ENCODE data around the gene EHBP1.
"Not testable (repeated sequence)": the region's sequence is repeated elsewhere in the genome, so short reads cannot be mapped to it uniquely, and the experiment has no call there.

EHBP1 gene

DNA sequence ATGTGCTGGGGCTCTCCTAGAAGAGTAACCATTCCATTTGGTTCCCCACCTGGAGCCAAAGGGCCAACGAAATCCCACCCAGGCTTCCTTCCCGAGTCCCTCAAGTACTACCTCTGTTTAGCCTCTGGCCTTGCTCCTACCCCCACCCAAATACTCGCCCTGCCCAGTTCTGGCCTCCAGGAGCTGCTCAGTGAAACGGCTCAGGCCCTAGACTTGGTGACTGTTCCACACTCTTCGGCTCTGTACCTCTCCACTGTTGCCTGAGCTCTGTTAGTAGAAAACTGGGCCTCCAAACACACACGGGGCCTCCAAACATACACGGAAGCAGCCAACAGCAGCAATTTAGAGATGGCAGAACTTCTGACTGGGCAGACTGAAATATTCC is 349.3 kb downstream of the EHBP1 start:
- no peak for DNase-seq

DNA sequence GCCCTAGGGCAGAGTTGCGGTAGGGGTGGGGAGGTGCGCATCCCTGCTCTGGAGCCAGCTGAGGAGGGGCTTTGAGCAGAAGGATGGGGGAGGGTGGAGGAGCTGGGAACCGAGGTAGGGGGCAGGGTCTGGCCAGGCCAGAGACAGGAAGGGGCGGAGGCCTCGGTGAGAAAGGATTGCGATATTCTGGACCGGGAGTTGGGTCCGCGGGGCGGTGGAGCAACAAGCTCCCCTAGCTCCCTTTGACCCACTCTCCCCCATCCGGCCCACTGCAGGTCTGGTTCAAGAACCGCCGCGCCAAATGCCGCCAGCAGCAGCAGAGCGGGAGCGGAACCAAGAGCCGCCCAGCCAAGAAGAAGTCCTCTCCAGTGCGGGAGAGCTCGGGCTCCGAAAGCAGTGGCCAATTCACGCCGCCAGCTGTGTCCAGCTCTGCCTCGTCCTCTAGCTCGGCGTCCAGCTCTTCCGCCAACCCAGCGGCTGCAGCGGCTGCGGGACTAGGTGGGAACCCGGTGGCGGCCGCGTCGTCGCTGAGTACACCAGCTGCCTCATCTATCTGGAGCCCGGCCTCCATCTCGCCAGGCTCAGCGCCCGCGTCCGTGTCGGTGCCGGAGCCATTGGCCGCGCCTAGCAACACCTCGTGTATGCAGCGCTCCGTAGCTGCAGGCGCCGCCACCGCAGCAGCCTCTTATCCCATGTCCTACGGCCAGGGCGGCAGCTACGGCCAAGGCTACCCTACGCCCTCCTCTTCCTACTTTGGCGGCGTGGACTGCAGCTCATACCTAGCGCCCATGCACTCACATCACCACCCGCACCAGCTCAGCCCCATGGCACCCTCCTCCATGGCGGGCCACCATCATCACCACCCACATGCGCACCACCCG is 350.0 kb downstream of the EHBP1 start:
- no peak for DNase-seq

DNA sequence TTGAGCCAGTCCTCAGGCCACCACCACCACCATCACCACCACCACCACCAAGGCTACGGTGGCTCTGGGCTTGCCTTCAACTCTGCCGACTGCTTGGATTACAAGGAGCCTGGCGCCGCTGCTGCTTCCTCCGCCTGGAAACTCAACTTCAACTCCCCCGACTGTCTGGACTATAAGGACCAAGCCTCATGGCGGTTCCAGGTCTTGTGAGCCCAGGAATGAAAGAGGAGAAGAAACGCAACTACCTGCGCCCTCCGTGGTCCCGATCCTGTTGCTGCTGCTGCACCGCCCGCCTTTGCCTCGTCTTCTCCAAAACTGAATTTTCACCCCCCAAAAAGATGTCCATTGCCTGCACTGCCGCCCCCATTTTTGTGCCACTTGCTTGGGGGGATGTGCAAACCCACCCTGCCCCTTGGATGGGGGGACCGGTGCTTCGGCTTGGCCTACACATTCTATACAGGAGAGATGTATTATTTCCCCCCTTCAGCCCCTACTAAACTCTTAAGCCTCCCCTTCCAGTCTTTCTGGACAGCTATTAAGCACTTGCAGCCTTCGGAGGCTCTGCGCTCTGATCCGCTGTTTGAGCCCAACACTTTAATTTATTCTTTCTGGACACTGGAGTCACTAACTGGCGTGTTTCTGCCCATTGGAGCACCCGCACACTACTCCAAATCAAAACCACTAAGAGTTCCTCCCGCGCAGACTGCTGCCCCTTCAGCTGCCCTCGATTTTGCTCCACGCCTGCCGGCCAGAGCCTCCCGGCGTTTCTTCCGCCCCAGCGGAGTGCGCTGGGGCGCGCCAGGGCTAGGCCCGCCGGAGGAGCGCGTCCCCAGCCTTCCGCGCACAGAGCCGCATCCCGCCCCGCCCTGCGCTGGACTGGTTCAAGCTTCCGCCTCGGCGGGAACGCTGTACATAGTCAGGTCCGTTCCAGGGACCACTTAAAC is 350.9 kb downstream of the EHBP1 start:
- no peak for DNase-seq

DNA sequence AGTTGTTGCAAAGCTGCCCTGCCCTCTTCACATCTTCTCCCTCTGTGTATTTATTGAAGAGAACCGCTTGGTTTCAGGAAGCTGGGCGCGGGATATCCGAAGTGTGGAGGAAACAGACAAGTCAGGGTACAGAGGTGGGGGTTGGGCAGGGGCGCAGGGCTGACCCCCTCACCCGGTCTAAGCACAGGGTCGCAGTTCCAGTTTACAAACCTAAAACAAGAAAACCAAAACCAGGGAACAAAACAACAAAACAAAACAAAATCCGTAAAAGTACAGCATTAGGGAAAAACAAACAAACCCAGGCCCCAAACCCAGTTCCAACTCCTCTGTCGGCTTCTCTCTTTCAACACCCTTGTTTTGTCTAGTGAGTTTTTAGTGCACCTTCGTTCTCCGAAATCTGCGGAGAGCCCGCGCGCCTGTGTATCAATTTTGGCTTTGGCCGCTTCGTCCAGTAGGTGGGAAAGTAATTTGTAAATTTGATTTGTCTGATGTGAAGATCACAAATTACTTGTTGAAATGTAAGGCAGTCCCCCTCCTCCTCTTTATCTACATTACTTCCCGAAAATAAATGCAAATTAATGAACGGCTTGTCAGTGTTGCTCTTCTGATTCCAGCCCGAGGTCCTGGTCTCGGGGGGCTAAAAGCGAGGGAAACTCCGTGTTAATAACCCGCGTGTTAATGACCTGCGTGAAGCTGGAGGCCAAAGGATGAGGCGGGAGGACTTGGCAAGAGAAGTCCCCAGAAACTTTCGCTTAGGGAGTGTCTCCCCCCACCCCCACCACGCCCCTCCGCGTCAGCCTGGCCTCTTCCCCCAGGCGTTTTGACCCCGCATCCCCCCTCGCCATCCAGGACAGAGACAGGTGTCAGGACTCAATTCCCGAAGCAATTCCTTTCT is 352.0 kb downstream of the EHBP1 start:
- DNase-seq = no peak

DNA sequence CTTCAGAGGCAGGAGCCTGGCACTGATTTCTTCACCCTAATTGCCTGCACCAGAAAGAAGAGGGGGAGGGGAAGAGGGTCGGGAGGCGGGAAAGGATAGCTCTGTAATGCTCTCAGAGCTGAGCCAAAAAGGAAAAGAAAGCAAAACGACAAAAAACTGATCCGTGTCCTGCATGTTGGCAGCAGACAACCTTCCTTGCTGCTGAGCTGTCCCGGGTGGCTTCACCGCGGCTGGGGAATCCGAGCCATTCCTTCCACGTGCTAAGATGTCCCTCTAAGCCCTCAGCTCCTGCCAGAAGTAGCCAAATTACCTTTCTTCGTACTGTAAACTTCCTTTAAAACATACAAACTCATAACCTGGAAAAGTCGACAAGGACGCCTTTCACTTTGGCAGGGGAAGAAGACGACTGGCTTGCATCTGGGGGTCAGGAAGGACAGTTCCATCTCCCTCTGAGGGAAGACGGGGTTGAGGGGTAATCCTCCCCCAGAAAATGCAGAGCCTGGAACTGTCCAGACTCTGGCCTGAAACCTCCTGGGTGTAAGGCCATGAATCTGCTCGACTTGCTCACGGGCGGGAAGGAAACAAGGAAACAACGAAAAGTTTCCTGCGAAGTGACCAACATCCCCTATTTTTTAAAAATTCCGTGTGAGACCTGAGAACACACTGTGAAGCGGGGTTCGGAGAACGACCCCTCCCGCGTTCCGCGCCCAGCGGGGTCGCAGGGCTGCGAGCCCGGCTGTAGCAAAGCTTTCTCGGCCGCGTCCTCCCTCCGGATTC is 352.8 kb downstream of the EHBP1 start:
- DNase-seq = no peak

DNA sequence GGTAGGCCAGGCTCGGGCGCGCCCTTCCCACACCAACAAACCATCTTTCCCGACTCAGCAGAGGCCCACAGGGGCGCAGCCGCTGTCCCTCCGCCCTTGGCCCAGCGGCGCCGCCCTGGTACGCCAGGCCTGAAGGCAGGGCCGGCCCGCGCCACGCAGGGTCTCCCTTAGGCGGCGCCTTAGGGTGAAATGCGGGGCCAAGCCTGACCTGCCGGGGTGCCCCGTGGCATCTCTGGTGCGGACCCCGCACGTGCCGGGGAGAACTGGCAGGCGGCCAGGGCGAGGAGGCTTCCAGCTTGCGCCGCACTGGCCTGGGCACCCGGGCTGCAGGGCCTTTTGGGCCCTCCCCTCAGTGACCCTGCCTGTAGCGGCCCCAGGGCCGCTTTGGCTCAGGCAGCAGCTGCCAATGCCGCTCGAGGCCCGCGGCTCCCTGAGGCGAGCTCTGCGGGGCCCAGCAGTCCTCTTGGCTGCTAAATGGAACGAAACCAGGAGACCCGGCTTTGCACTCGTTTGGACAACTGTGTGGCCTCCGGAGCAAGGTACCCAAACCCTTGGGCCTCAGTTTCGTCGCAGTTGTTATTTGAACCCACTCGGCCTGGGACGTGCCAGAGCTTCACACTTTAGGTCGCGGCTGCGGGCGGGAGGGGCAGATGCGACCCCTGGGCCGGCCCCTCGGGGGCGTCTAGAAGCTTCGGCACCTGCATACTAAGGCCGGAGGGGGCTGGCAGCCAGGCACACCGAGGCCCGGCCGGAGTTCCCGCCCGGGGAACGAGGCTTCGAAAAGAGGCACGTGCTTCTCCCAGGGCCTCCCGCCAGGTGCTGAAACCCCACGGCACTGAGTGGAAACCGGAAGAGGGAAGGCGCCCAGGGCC is 353.6 kb downstream of the EHBP1 start:
- DNase-seq = no peak

DNA sequence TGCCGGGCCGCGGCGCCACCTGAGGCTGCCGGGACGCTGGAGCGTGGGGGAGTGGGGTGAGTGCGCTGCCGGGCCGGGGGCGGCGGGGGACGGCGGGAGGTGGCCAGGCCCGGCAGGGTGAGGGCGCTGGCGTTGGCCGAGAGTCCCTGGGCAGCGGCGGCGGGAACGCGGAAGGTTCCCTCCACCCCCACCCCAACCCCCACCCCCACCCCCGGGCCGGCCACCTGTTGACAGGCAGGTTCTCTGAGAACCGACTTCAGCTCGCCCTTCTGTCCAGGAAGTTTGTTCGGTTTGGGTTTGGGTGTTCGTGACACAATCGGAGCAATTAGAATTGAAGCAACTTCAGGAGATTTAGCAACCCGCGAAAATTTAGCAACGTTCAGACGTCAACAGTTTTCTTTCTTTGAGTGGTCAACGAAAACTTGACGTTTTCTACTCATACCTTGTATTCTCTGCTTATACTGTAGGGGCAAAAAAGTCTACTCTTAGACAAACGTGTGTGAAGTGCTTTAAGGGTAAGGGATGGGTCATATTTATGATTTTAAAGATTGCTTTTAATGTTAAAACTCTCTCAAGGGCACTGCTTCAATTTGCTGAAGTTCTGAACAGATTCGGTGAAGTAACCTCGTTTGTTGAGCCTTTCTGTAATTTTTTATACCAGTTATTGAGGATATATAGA is 354.4 kb downstream of the EHBP1 start:
- no peak for DNase-seq

DNA sequence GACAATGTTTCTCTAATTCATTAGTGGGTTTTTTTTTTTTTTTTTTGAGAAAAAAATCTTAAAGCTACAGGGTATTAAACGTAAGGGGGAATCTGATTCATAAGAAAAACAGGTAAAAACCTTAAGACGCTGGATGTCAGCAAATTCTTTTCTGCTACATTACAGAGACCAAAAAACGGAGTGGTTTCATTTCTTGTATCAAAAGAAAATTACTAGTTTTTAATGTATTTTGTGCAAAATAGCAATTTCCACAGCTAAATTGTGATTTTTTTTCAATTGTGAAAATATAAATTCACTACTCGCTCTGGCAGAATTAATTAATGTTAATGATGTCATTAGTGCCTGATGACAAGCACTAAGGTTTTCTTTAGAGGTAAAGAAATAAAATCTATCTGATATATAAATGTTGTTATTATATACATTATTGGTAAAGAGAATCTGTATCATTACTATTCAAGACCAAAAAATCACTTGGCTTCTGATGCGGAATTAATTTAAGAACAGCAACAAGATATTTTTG is 355.0 kb downstream of the EHBP1 start:
- no peak for DNase-seq

DNA sequence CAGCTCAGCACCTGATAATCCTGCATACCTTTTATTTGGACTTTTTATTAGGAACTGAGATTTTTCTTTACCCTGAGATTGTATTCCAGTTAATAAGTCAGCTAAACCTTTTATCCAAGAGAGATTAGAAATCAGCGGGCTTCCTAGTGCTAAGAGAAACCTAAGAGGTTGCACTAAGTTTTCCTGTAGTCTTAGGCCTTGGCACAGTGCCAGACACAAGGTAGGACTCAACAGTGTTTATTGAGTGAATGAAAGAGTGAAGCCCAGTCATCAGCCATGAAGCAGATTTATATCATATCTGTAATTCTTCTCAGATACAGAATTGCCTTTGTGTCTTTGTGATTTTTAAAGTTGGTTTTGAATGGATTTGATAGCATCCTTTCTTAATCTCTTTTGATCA is 358.7 kb downstream of the EHBP1 start:
- no peak for DNase-seq

DNA sequence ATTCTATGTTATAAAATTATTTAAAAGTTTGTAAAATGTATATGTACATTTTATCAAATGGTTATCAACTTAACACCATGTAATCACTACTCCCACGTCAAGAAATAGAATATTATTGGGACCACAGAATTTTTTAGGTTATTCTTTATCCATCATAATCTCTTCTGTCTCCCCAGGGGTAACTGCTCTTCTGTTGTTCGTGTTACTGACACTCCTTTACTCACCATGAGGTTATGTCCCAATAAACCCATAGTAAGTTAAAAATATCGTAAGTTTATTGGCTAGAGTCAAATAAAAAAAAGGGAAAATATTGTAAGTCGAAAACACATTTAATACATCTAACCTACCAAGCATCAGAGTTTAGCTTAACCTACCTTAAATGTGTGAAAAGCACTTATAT is 359.1 kb downstream of the EHBP1 start:
- DNase-seq = no peak

DNA sequence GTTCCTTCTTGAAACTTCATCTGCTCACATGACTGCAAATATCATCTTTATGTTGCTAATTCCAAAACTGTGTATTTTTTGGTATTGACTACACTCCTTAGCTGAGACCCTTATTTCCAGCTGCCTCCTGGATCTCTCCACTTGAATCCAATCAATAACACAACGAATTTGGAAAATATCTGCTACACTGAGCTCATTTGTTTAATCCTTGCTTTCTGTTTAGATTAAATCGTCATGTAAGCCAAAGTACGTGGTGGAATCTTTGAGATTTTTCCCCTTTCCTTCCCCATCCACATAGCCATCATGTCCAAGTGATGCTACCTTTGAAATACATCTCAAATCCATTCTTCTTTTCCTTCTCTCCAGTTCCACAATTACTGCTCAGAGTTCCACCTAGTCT is 360.8 kb downstream of the EHBP1 start:
- DNase-seq = no peak

DNA sequence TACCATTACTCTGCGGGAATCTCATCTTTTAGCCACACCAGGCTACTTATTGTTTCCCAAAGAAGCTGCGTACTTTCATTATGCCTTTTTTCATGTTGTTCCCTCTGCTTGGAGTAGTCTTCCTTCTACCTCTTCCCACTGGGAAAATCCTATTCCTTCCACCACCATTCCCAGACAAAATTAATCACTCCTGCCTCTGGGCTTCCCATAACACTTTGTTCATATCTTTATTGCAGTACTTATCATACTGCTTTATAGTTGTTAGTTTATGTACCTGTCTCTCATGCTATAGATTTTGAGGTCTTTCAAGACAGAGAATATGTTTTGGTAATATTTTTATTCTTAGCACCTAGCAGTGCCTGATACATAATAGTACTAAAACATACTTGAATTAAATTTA is 361.3 kb downstream of the EHBP1 start:
- DNase-seq = no peak

DNA sequence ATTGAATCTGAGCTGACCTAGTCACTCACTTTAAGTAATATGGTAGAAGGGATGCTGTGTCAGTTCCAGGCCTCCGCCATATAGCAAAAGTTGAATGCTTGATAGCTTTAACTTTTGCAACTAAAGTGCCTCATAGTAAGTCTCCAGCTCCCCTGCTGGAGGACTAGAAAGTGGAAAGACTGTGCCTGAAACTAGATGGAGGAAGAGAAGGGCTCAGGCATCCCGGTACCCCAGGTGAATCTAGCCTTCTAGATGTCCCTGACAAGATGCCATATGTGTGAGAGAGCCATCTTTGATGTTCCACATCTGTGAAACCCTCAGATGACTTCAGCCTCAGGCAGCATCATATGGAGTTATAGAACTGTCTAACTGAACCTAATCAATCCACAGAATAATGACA is 366.2 kb downstream of the EHBP1 start:
- no peak for DNase-seq

DNA sequence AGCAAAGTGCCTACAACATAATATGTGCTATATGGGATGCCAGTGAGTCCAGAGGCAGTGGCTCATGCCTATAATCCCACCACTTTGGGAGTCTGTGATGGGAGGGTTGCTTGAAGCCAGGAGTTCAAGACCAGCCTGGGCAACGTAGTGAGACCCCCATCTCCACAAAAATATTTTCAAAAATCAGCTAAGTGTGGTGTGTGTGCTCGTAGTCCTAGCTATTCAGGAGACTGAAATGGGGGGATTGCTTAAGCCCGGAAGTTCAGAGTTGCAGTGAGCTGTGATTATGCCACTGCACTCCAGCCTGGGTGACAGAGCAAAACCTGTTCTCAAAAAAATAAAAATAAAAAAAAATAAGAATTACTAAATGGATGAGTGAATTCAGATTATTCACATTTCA is 368.5 kb downstream of the EHBP1 start:
- no peak for DNase-seq

DNA sequence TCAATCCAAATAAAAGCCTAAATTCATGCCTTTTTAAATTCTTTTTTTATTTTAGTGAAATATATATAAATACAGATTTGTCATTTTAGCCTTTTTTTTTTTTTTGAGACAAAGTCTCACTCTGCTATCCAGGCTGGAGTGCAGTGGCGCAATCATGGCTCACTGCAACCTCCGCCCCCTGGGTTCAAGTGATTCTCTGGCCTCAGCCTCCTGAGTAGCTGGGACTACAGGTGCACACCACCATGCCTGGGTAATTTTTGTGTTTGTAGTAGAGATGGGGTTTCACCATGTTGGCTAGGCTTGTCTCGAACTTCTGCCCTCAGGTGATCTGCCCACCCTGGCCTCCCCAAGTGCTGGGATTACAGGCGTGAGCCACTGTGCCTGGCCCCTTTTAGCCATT is 368.9 kb downstream of the EHBP1 start:
- not testable (repeated sequence) for DNase-seq

DNA sequence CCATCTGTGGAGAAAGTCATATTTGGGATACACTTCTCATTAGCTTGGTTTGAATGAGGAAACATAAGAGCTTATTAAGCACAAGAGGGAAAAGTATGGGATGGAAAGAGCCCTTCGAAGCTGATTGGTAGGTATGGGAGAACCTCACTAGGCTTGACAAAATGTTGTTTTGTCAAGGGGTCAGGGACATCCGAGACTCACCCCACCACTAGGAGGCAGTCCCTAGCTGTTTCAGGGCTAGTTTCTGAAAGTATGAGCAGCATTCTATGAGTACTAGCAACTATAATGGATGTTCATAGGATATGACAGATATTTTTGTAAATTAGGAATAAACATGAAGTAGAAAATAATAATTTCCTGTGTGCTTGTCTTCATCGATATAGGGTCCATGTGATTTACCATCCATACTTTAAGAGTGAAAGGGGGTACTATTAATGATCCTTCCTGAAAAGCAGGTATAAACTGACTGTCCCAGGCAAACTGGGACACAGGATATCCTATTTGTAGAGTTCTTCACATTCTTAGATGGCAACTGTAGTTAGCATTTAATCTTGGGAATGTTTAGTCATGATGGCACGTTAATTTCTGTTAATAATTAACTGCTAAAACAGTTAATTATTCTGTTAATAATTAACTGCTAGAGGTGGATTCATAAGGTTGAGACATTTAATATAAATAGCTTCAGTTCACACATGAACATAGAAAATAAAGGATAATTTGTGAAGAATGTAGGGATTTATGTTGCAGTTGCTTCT is 373.5 kb downstream of the EHBP1 start:
- DNase-seq = no peak

DNA sequence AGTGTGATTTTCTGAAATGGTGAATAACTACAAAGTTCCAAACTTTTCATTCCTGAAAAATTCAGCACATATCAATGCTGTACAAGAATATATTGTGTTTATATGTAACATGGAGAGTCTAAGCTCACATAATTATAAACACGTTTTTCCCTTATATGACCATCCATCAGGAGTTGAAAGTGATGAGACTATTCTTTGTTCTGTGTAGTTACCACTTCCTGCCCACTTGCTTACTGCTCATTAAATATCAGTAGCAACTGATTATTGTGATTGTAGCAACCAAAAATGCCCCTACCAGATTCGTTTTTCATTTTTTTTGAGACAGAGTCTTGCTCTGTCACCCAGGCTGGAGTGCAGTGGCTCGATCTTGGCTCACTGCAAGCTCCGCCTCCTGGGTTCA is 375.9 kb downstream of the EHBP1 start:
- DNase-seq = no peak

DNA sequence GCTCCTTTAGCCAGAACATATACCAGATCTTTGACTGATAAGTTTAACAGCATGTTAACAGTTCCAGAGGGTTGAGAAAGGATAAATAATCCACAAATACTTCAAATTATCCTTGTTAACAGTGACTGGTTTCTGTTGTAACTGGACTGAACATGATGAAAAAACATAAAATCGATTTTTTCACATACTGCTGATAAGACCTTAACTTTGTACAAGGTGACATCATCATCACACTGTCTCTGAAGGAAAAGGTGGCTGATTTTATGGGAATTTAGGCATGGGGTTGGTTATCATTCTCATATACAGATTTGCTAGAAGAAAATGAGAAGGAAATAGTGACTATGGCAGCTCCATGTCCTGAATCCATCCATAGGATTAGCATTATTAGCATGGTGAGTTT is 381.2 kb downstream of the EHBP1 start:
- DNase-seq = no peak

DNA sequence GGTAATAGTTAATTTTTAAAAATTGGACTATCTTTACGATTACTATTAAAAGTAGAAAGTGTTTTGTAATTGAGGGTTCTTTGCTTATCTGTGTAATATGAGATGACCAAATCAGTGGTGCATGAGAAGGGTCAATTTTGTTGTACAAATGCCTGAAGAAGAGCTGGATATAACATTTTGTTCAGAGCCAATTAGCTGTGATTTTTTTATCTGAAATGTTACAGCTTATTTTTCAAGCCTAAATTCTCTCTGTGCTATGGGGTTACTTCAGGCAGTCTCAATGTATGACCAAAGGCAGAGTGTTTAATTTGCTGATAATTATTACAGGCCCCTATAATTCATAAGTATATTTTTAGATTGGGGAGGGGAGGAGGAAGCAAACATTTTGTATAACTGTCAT is 386.9 kb downstream of the EHBP1 start:
- DNase-seq = no peak

DNA sequence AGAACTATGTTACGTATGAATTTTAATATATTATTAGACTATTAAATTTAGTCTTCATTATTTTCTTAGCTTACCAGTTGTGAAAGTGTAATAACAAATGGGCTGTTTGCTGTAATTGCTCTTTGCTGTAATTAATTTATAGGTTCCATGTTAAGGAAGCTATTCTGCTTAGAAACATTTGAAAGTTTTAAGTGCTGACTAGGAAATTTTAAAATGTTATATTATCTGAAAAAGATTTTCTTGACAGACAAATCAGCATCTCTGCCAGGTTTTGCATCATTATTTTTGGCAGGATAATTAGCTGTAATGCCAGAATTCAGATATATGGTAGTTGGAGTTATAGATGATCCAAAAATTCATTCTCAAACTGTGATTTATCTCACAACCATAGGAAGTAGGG is 387.3 kb downstream of the EHBP1 start:
- DNase-seq = no peak

Measured in stimulated activated CD4-positive, alpha-beta T cell treated with anti-CD3 and anti-CD28 coated beads, Interleukin-12 subunit alpha, Interleukin-12 subunit beta, amount 100 ng/mL, for 4 hours (primary cell).